Neural cell (in vitro differentiated cells): ENCODE measurements around the gene CMAS.

Source experiments
- CTCF ChIP-seq: fragments of 450-650 bp; IDR thresholded peaks from 2 replicates; pipeline ENCODE4 v1.5.1; 2014; ENCODE audit warnings: antibody characterized with exemption, mild to moderate bottlenecking, moderate library complexity; ENCODE audit not compliant: poor library complexity, severe bottlenecking
- EP300 ChIP-seq: fragments of 450-650 bp; conservative IDR thresholded peaks from 2 replicates; pipeline ENCODE4 v1.6.1; 2014; ENCODE audit warnings: antibody characterized with exemption, mild to moderate bottlenecking, moderate library complexity; ENCODE audit not compliant: poor library complexity, severe bottlenecking
- EZH2 ChIP-seq: fragments of 200-600, 300-800 bp; shearing (Covaris generic), sonication (generic); IDR thresholded peaks from 2 replicates; pipeline ENCODE4 v1.6.1; 2014; ENCODE audit warnings: antibody characterized with exemption, low read length, borderline replicate concordance, mild to moderate bottlenecking; ENCODE audit not compliant: insufficient read depth, poor library complexity, severe bottlenecking
- POLR2AphosphoS5 ChIP-seq: IDR thresholded peaks from 2 replicates; pipeline ENCODE4 v1.6.1; 2012
- REST ChIP-seq: IDR thresholded peaks from 2 replicates; pipeline ENCODE4 v1.6.1; 2012; ENCODE audit warnings: borderline replicate concordance
- TAF1 ChIP-seq: IDR thresholded peaks from 2 replicates; pipeline ENCODE4 v1.6.1; 2012; ENCODE audit warnings: low read depth

- no peak for TF ChIP-seq POLR2AphosphoS5
- no peak for TF ChIP-seq CTCF
- TF ChIP-seq EP300: no peak
- no peak for TF ChIP-seq TAF1
- TF ChIP-seq REST: no peak
- TF ChIP-seq EZH2: no peak
Observed at GRCh38 chr12:22039361-22039760, 6.7 kb upstream of the CMAS start.
